Skeletal muscle satellite cell (primary cell): ENCODE measurements around the gene MYLK4.

ENCODE experiments used
- H3K27me3 ChIP-seq: 2 replicates; pipeline ENCODE4 v1.7.0; 2013; ENCODE audit warnings: low read length; ENCODE audit not compliant: control insufficient read depth, insufficient read depth
- H3K36me3 ChIP-seq: 2 replicates; pipeline ENCODE4 v1.7.0; 2013; ENCODE audit warnings: mild to moderate bottlenecking, control low read depth, low read length; ENCODE audit not compliant: insufficient read depth
- H3K4me1 ChIP-seq: 2 replicates; pipeline ENCODE4 v1.7.0; 2013; ENCODE audit warnings: low read length; ENCODE audit not compliant: control insufficient read depth, insufficient read depth
- H3K4me2 ChIP-seq: 2 replicates; pipeline ENCODE4 v1.7.0; 2013; ENCODE audit warnings: mild to moderate bottlenecking, low read length
- H3K4me3 ChIP-seq: 2 replicates; pipeline ENCODE4 v1.7.0; 2013; ENCODE audit warnings: low read length
- H3K9ac ChIP-seq: 2 replicates; pipeline ENCODE4 v1.7.0; 2013; ENCODE audit warnings: mild to moderate bottlenecking, low read depth, low read length, moderate library complexity
- H3K9me3 ChIP-seq: replicated peaks from 2 replicates; pipeline ENCODE4 v1.7.0; 2013; ENCODE audit warnings: mild to moderate bottlenecking, control low read depth, low read length

The MYLK4 gene

GRCh38 chr6:2725999-2726567 is 24.6 kb downstream of the MYLK4 start:
- H3K27me3 ChIP-seq = no peaks in the 10 kb centered on the region
- H3K4me1 ChIP-seq = peaks cover 5% of the 10 kb centered on the region
- no peak overlapping the region for H3K9ac ChIP-seq
- H3K4me3 ChIP-seq = no peak overlapping the region
- no peaks in the 10 kb centered on the region for H3K36me3 ChIP-seq
- H3K9me3 ChIP-seq = no peaks in the 10 kb centered on the region
- no peak overlapping the region for H3K4me2 ChIP-seq

GRCh38 chr6:2725364-2725988 is 25.2 kb downstream of the MYLK4 start:
- H3K4me1 ChIP-seq = peaks cover 5% of the 10 kb centered on the region
- H3K4me3 ChIP-seq = no peak overlapping the region
- no peak overlapping the region for H3K9ac ChIP-seq
- H3K9me3 ChIP-seq = no peaks in the 10 kb centered on the region
- H3K36me3 ChIP-seq = no peaks in the 10 kb centered on the region
- H3K27me3 ChIP-seq = no peaks in the 10 kb centered on the region
- H3K4me2 ChIP-seq = no peak overlapping the region

DNA sequence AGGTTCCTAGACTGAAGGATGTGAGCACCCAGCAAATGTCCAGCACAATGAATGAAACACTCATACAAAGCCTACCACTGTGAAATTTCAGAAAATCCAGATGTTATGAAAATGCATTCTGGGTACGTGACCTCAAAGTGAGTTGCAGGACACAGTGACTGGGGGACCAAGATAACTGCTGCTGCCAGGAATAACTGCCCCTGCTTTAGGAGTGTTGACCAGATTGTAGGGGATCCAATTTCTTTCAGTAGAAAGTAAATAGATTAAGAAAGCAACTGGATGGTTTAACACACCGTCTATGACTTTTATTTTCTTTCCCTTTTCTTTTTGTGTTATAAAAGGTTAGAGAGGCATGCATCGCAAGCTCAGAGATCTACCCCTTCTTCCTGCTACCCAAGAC is 29.5 kb downstream of the MYLK4 start:
- H3K4me3 ChIP-seq = no peak overlapping the region
- no peak overlapping the region for H3K4me2 ChIP-seq
- H3K4me1 ChIP-seq = peaks cover 15% of the 10 kb centered on the region
- H3K9ac ChIP-seq = no peak overlapping the region
- no peaks in the 10 kb centered on the region for H3K9me3 ChIP-seq
- no peaks in the 10 kb centered on the region for H3K27me3 ChIP-seq
- no peaks in the 10 kb centered on the region for H3K36me3 ChIP-seq

DNA sequence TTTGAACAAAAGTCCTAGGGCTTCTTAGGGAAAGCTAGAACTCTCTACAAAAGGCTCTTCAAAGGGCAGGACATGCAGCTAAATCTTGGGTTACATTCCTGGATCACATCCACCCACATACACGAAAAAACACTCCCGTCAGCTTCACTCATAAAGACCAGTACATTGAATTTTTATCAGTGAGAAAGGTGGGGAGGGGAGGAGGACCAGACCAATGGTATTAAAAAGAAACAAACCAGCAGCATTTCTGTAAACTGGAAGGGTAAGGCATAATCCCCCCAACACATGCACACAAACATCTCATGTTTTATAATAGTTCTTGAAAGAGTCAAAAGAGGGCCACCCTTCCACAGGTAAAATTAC is 31.6 kb downstream of the MYLK4 start:
- Histone ChIP-seq H3K4me2 (peak overlapping the region; percentile 13), H3K9me3 (no peaks in the 10 kb centered on the region), H3K4me3 (no peak overlapping the region), H3K27me3 (no peaks in the 10 kb centered on the region), H3K36me3 (no peaks in the 10 kb centered on the region), H3K9ac (no peak overlapping the region), H3K4me1 (peaks cover 20% of the 10 kb centered on the region)

GRCh38 chr6:2718334-2719092 is 32.2 kb downstream of the MYLK4 start:
- H3K4me2 ChIP-seq = peak overlapping the region; percentile 31
- H3K4me1 ChIP-seq = peaks cover 26% of the 10 kb centered on the region

DNA sequence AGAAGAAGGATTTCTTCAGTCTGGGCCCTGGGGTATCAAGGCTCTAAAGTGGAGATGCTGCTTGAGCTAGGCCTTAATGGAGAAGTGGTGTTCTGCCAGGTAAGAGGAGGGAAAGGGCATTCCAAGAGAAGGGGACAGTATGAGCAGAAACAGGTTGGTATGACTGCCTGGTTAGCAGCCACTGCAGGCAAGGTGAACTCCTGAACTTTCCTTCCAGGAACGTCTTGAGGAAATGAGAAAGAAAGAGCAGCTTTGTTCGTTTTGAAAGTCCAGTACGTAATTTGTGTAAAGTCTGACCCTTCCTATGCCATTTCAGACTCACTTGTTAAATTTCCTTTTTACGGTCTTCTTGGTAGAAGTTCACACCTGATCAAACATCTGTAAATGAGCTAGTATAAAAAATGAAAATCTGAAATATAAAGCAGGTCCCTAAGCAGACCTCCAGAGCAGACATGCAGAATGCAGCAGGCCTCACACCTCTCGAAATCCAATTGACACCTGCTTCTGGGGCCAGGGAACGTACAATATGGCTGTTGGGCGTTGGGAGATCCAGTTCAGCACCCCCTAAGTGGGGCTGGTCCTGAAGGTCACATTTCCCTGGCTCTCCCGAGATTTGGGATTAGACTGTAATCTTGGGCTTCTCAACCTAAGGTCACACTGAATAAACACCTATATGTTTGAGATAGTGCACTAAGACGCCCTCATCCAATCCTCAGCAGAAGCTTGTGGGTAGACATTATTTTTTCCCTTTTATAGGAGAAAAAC is 33.6 kb downstream of the MYLK4 start:
- no peaks in the 10 kb centered on the region for H3K9me3 ChIP-seq
- H3K4me1 ChIP-seq = peaks cover 27% of the 10 kb centered on the region
- no peaks in the 10 kb centered on the region for H3K27me3 ChIP-seq
- no peaks in the 10 kb centered on the region for H3K36me3 ChIP-seq
- H3K9ac ChIP-seq = no peak overlapping the region
- H3K4me2 ChIP-seq = no peak overlapping the region
- no peak overlapping the region for H3K4me3 ChIP-seq

More at GRCh38 chr6:2718334-2719092, 32.2 kb downstream of the MYLK4 start:
- no peak overlapping the region for H3K4me3 ChIP-seq
- H3K9me3 ChIP-seq = no peaks in the 10 kb centered on the region
- no peak overlapping the region for H3K9ac ChIP-seq
- no peaks in the 10 kb centered on the region for H3K27me3 ChIP-seq
- no peaks in the 10 kb centered on the region for H3K36me3 ChIP-seq

DNA sequence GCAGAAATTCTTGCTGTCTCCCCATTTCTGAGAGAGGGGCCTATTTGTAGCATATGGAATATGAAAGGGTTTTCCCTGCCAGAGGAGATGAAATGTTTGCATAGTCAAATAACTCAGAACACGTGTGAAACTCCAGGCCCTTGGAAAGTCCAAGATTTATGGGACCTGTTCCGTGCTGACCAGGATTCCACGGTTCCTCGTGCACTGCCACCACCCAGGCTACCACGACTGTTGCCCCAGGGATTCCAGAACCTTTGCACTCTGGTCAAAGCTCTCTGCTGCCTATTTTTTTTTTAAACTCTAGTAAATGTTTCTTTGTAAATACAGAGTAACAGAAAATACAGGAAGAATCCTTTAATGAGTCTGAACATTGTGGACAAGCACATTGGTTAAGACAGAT is 35.0 kb downstream of the MYLK4 start:
- H3K4me3 ChIP-seq = no peak overlapping the region
- H3K4me2 ChIP-seq = no peak overlapping the region
- H3K36me3 ChIP-seq = no peaks in the 10 kb centered on the region
- peaks cover 27% of the 10 kb centered on the region for H3K4me1 ChIP-seq
- H3K9me3 ChIP-seq = no peaks in the 10 kb centered on the region
- no peaks in the 10 kb centered on the region for H3K27me3 ChIP-seq
- no peak overlapping the region for H3K9ac ChIP-seq

DNA sequence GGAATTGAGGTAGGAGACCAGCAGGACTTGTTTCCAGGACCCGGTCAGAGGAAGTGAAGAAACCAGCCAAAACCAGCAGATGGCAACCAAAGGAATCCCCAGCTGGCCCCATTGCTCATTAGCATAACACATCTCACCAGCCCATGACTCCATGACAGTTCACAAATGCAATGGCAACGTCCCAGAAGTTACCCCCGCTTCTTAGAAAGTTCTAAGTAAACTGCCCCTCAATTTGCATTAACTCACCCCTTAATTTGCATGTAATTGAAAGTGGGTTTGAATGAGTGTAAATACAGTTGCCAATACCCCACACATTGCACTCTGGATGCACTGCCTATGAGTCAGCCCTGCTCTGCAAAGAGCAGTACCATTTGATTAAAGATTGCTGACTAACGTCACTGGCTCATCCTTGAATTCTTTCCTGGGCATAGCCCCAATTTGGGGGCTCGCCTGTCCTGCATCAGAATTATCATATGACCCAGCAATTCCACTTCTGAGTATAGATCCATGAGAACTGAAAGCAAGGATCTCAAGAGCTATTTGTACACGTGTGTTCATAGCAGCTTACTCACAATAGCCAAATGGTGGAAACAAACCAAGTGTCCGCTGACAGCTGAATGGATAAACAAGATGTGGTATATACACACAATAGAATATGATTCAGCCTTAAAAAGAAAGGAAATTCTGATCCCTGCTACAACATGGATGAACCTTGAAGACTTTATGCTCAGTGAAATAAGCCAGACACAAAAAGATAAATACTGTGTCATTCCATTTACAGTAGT is 36.4 kb downstream of the MYLK4 start:
- no peak overlapping the region for H3K9ac ChIP-seq
- no peaks in the 10 kb centered on the region for H3K36me3 ChIP-seq
- no peaks in the 10 kb centered on the region for H3K27me3 ChIP-seq
- H3K9me3 ChIP-seq = peaks cover 2% of the 10 kb centered on the region
- H3K4me1 ChIP-seq = peaks cover 27% of the 10 kb centered on the region
- H3K4me3 ChIP-seq = peak overlapping the region; percentile 14
- peak overlapping the region; percentile 57 for H3K4me2 ChIP-seq

DNA sequence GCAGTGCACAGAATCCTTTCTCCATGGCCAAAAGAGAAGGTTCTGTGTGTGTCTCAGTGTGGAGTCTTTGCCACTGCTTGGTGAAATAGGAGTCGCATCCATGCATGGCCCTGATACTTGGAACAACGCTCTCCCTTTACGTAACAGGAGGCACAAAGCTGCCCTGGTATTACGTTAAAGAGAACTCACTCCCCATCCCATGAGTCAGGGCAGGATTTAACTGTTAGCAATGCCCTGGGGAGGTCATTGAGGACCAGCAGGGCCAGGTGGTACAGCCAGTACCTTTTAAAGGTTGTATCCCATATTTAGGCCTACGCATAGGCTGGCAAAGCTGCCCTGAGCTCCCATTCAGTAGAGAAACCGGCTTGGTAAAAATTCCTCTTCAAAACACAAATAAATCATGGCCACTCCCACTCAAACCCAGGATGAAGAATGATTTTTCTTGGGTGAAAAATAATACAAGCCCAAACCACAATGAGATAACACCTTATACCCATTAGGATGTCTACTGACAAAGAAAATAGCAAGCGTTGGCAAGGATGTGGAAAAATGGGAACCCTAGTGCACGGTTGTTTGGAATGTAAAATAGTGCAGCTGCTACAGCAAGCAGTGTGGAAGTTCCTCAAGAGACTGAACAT is 37.1 kb downstream of the MYLK4 start:
- peaks cover 2% of the 10 kb centered on the region for H3K9me3 ChIP-seq
- no peaks in the 10 kb centered on the region for H3K27me3 ChIP-seq
- peak overlapping the region; percentile 57 for H3K4me2 ChIP-seq
- H3K4me3 ChIP-seq = no peak overlapping the region
- no peaks in the 10 kb centered on the region for H3K36me3 ChIP-seq
- H3K4me1 ChIP-seq = peaks cover 22% of the 10 kb centered on the region
- no peak overlapping the region for H3K9ac ChIP-seq

DNA sequence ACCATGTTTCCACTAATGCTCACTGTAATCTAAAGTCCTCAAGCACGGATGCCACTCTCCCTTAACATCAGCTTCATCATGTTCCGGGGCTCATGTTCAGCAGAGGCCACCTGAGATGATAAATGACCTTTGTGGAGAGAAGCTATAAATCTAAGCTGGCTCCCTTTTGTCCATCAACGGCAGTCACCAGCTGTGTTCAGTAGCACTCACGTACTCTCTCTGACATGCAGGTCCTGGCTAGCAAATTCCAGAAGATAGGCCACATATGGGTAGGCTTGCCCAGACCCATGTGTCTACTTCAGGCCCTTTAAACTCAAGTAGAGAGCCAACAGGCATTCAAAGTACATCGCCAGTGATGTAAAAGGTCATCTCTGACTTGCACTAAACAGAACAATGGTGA is 38.6 kb downstream of the MYLK4 start:
- H3K9me3 ChIP-seq = peaks cover 2% of the 10 kb centered on the region

More for the DNA sequence above, 38.6 kb downstream of the MYLK4 start:
- peaks cover 26% of the 10 kb centered on the region for H3K4me1 ChIP-seq
- H3K4me2 ChIP-seq = no peak overlapping the region
- H3K27me3 ChIP-seq = no peaks in the 10 kb centered on the region
- H3K9ac ChIP-seq = no peak overlapping the region
- H3K4me3 ChIP-seq = no peak overlapping the region
- no peaks in the 10 kb centered on the region for H3K36me3 ChIP-seq
